ENCODE results near the gene AVL9. TPM values are rescaled to one million over a fixed set of nuclear protein-coding genes. Genes with fewer than 3 reads are reported as not detected.

Gene AVL9
- total RNA-seq: 32.3 and 44.1 TPM in 2 replicates

GRCh38 chr7:32495298-32496051 lies at the start of gene AVL9:
TSS of gene AVL9 (plus strand) at chr7:32495489. CDS start at chr7:32495710, 221 bp downstream.

GRCh38 chr7:32490127-32490796 lies 5.0 kb upstream of the AVL9 start, which contains the start of gene LSM5:
TSS of gene LSM5 (minus strand) at chr7:32490380. CDS start at chr7:32490365, 15 bp downstream.

Other genes starting within 250 kb of the AVL9 start
- 15.2 and 16.0 TPM in 2 replicates for gene LSM5, start 5.1 kb upstream of the AVL9 start, total RNA-seq